Hypothalamus (tissue), 51 donors: ENCODE results near the gene EED.
A peak's percentile ranks its signal among the peaks of the same experiment; 100 is the strongest.
"Not testable (repeated sequence)": the region's sequence is repeated elsewhere in the genome, so short reads cannot be mapped to it uniquely, and the experiment has no call there.

Experiments
- DNase-seq, 51 donors: peaks; one replicate each; lab custom pipeline; 2025; lab: John Stamatoyannopoulos, UW

The EED gene

GRCh38 chr11:86288776-86289507 lies 44.4 kb downstream of the EED start:
- peak in 17 of 51 donors; percentile 1 to 26 (median 11) for DNase-seq

GRCh38 chr11:86289508-86290280 lies 45.1 kb downstream of the EED start:
- DNase-seq: not testable (repeated sequence)

DNA sequence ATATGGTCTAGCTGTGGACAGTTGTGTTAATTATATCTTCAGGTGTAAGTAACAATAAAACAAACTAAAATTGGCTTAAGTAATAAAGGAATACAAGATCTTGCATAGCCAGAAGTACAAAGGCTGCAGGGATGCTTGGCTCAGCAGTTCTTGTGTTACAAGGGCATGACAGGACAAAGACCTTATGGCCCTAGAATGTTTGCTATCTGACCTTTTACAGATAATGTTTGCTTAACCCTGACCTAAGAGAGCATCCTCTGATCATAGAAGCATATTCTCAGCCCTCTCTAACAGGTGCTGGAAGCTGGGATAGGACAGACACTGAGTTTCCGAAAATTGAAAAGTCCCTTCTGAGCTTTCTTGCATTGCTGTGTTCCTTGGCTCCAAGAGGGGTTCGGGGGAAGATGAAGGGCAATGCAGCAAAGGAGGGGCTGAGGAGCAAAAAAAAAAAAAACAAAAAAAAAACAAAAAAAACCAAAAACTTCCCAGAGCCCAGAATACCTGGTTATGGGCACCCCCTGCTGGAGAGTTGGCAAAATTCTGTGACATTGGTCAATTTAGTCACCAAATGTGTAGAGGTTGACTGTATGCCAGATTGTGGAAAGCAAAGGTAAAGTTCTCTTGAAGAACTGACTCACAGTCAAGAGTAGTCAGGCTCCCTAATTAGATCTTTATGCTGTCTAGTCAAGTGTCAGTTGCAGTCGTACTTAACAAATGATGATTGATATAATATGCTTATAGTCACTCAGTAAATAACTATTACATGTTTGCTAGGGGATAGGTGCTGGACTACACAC lies 47.1 kb downstream of the EED start:
- DNase-seq: peak in 17 of 51 donors; percentile 2 to 35 (median 13)

- no peak for DNase-seq
Observed at GRCh38 chr11:86292912-86293616, 48.5 kb downstream of the EED start.

DNA sequence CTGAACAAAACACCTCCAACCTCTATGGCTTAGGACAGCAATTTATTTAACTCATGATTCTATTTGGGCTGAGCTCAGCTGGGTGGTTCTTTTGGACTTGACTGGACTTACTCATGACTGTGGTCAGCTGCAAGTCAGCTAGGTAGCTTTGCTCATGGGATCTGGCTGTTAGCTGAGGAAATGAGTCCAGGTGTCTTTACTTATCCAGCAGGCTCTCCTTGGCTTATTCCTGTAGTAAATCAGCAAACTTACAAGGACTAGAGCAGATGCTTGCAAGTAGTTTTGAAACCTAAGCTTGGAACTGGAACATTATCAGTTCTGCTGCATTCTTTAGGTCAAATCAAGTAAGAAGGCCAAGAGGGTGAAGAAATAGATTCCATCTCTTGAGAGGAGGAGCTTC lies 49.5 kb downstream of the EED start:
- DNase-seq: no peak

GRCh38 chr11:86301742-86302091 lies 57.2 kb downstream of the EED start:
- DNase-seq: no peak

DNA sequence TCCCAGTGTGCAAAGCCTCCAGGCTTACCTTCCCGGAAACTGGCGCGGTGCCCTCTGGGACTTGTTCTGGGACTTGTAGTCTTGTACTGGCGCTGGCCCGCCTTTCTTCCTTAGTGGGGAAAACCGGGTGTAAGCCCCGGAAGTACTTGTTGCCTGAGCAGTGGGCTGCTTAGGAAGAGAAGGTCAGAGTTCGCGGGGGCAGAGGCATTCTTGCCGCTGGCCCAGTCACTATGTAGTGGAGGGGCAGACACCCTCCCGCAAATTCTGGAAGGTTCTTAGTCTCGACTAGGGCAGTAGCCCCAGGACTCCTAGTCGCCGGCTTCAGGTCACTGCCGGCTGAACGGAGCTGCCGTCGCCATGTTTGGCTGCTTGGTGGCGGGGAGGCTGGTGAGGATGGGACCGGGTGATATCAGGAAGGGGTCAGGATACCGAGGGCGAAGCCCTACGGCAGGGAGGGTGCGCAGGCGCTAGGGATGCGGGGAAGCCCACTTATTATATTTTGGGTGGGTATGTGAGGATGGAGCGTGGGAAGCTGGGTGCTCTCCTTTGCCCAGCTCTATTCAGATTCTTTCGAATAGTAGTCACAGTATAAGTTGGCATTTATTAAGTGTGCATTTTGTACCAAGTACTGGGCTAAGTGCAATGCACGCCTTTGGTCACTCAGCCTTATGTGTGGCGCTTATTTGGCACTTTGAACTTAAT lies 57.7 kb downstream of the EED start, which contains the start of gene HIKESHI:
HIKESHI (plus strand) TSS at position 149 of the 702 bp plus-strand sequence; CDS start at position 358, 209 bp downstream.
- DNase-seq: peak; percentile 74 to 100 (median 99)

- DNase-seq: no peak
Observed at GRCh38 chr11:86303257-86303656, 58.7 kb downstream of the EED start.

DNA sequence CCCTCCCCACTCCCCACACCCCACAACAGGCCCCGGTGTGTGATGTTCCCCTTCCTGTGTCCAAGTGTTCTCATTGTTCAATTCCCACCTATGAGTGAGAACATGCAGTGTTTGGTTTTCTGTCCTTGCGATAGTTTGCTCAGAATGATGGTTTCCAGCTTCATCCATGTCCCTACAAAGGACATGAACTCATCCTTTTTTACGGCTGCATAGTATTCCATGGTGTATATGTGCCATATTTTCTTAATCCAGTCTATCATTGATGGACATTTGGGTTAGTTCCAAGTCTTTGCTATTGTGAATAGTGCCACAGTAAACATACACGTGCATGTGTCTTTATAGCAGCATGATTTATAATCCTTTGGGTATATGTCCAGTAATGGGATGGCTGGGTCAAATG lies 64.2 kb downstream of the EED start:
- not testable (repeated sequence) for DNase-seq

DNA sequence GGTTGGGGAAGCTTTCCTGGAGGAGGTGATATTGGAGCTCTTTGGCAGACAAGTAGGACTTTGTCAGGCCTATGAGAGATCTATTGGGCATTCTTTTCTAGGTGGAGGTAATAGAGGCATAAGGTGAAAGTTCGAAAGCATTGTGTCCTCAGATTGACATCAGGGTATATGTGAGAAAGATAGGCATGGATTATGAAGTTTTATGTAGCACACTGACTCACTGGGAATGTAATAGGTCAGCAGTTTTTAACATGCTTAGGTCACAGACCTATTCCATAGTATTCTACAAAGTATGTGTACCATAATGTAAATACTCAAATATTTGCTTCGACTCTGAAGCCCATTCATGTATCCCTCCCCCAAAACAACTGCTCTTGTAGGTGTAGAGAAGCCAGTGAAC lies 69.2 kb downstream of the EED start:
- no peak for DNase-seq

DNA sequence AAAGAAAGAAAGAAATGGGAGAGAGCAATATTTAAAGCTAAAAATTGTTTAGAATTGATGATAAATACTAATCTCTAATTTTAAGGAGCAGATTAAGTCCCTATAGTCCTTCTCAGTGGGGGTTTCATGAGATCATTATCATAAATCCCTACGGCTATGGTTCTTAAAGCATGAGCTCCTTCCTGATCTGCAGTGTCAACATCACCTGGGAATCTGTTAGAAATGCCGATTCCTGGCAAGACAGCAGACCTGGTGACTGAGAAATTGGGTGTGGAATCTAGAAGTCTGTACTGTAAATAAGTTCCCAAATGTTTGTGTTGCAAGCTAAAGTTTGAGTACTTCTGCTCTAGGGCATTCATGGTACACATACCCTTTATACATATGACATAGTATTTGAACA lies 70.1 kb downstream of the EED start:
- no peak for DNase-seq
